K562 (cell line): ENCODE data around the gene DPP10. TPM values are rescaled to one million over a fixed set of nuclear protein-coding genes. Genes with fewer than 3 reads are reported as not detected.

Experiments used
- ATAC-seq: fragments of 200-7000 bp; cut with Tn5 transposase; 3 replicates; pipeline ENCODE4 v1.9.1; 2020; ENCODE audit warnings: moderate library complexity
- BruUV-seq: library from RNA; stranded (reverse); fragments of 400-500 nt; replicated peaks from 2 replicates; lab custom pipeline; 2021; lab: Mats Ljungman, UMichigan
- CTCF ChIA-PET: fragments of 300-600 bp; formaldehyde crosslinking; extraction: SDS; loops from one replicate; lab custom pipeline; 2021; ENCODE audit warnings: low intra/inter-chr PET ratio; lab: Yijun Ruan, JAX
- POLR2A ChIA-PET: fragments of 300-600, 350-650 bp; sonication (Branson Sonifier 250); formaldehyde crosslinking; extraction: SDS; loops from one replicate; lab custom pipeline; 2021; ENCODE audit warnings: antibody characterized with exemption, inconsistent platforms; lab: Yijun Ruan, JAX
- DNase-seq, 4 experiments: peaks; one replicate each; pipeline versions ENCODE4 v3.0.0 to v3.0.0-alpha.2; 2011 to 2018; ENCODE audit warnings: low spot score in 3 of 4, mixed read lengths in 3 of 4; ENCODE audit errors: extremely low read depth in 1 of 4
- FAIRE-seq: peaks from 2 replicates; lab custom pipeline; 2011; peaks lifted over from hg19 to GRCh38; lab: Jason Lieb, UNC
- H2AFZ ChIP-seq: 2 replicates; pipeline ENCODE4 v1.6.0; 2011; ENCODE audit warnings: low read depth, low read length, control low read depth, inconsistent platforms
- H3K27ac ChIP-seq: fragments of 200-600 bp; 3 replicates; pipeline ENCODE4 v1.8.0; 2011; ENCODE audit warnings: low read depth, mild to moderate bottlenecking, control low read depth, inconsistent platforms, low read length, moderate library complexity, mixed read lengths; ENCODE audit errors: extremely low read depth
- H3K27me3 ChIP-seq, 2 experiments: fragments of 300-600 bp in 1 of 2; 2 replicates in 1 of 2; 3 replicates in 1 of 2; pipeline versions ENCODE4 v1.6.0 to v1.8.0; 2011; ENCODE audit warnings: inconsistent platforms in 2 of 2, low read length in 2 of 2, mild to moderate bottlenecking in 1 of 2, mixed read lengths in 1 of 2, moderate library complexity in 1 of 2; ENCODE audit not compliant: control insufficient read depth in 2 of 2, insufficient read depth in 2 of 2
- H3K36me3 ChIP-seq: fragments of 300-600 bp; 3 replicates; pipeline ENCODE4 v1.8.0; 2011; ENCODE audit warnings: mild to moderate bottlenecking, low read length, inconsistent platforms; ENCODE audit not compliant: control insufficient read depth, insufficient read depth
- H3K4me1 ChIP-seq, 2 experiments: fragments of 200-600 bp in 1 of 2; replicated peaks in 1 of 2; 2 replicates in 1 of 2; 3 replicates in 1 of 2; pipeline versions ENCODE4 v1.5.1 to v1.8.0; 2011; ENCODE audit warnings: inconsistent platforms in 2 of 2, low read length in 2 of 2, mild to moderate bottlenecking in 1 of 2, mixed read lengths in 1 of 2, moderate library complexity in 1 of 2; ENCODE audit not compliant: control insufficient read depth in 2 of 2, insufficient read depth in 2 of 2
- H3K4me2 ChIP-seq: 2 replicates; pipeline ENCODE4 v1.6.1; 2011; ENCODE audit warnings: low read length, control low read depth, inconsistent platforms, mixed read lengths; ENCODE audit not compliant: insufficient read depth
- H3K4me3 ChIP-seq: fragments of 200-600 bp; sonication (generic), shearing (Covaris generic); 2 replicates; pipeline ENCODE4 v1.5.1; 2016; ENCODE audit warnings: control low read depth, inconsistent platforms
- H3K79me2 ChIP-seq: fragments of 200-600 bp; 3 replicates; pipeline ENCODE4 v1.8.0; 2011; ENCODE audit warnings: low read length, inconsistent platforms; ENCODE audit not compliant: control insufficient read depth, insufficient read depth
- H3K9ac ChIP-seq, 2 experiments: 2 replicates each; pipeline versions ENCODE4 v1.6.0 to v1.6.1; 2011; ENCODE audit warnings: low read depth in 2 of 2, low read length in 2 of 2, control low read depth in 1 of 2, inconsistent platforms in 1 of 2, mild to moderate bottlenecking in 1 of 2, mixed read lengths in 1 of 2; ENCODE audit not compliant: insufficient read depth in 1 of 2
- H3K9me1 ChIP-seq: one replicate; pipeline ENCODE4 v1.6.0; 2011; ENCODE audit warnings: inconsistent platforms, mild to moderate bottlenecking, low read length, moderate library complexity; ENCODE audit not compliant: control insufficient read depth, insufficient read depth
- H3K9me3 ChIP-seq: replicated peaks from 2 replicates; pipeline ENCODE4 v1.5.1; 2011; ENCODE audit warnings: low read depth, low read length, inconsistent platforms; ENCODE audit not compliant: control insufficient read depth, insufficient read depth
- H4K20me1 ChIP-seq: replicated peaks from 2 replicates; pipeline ENCODE4 v1.6.1; 2011; ENCODE audit warnings: low read length, inconsistent platforms, mixed read lengths; ENCODE audit not compliant: control insufficient read depth, insufficient read depth
- ADNP ChIP-seq: fragments of 200-800 bp; sonication (Bioruptor generic); IDR thresholded peaks from 2 replicates; pipeline ENCODE4 v1.6.1; 2016; ENCODE audit warnings: missing genetic modification characterization, missing compliant biosample characterization
- ATF1 ChIP-seq, 2 experiments: fragments of 450-650 bp in 1 of 2; IDR thresholded peaks; 2 replicates each; pipeline ENCODE4 v1.6.1; 2016; ENCODE audit warnings: missing compliant biosample characterization in 1 of 2, missing genetic modification characterization in 1 of 2
- CEBPG ChIP-seq, 3 experiments: fragments of 200-800 bp in 1 of 3; sonication (Bioruptor generic) in 1 of 3; sonication (generic) in 1 of 3; formaldehyde crosslinking in 1 of 3; IDR thresholded peaks in 2 of 3; conservative IDR thresholded peaks in 1 of 3; 2 replicates each; pipeline versions ENCODE4 v1.6.1 to v1.8.0; 2016 to 2022; ENCODE audit warnings: missing compliant biosample characterization in 2 of 3, missing genetic modification characterization in 2 of 3, mild to moderate bottlenecking in 1 of 3, missing genetic modification reagents in 1 of 3
- GMEB1 ChIP-seq: fragments of 250-450 bp; sonication (Bioruptor Pico); IDR thresholded peaks from 2 replicates; pipeline ENCODE4 v1.4.0; 2020; ENCODE audit warnings: mild to moderate bottlenecking
- KDM2B ChIP-seq: fragments of 250-450 bp; sonication (Bioruptor Pico); IDR thresholded peaks from 2 replicates; pipeline ENCODE4 v1.8.0; 2021; ENCODE audit warnings: mild to moderate bottlenecking, moderate library complexity
- RBM22 ChIP-seq: fragments of 200-400 bp; formaldehyde crosslinking; IDR thresholded peaks from 2 replicates; pipeline ENCODE4 v1.6.1; 2018; ENCODE audit warnings: low read length, low read depth; ENCODE audit not compliant: poor library complexity, severe bottlenecking
- ZBTB12 ChIP-seq: fragments of 250-450 bp; sonication (Bioruptor Pico); IDR thresholded peaks from 2 replicates; pipeline ENCODE4 v1.4.0; 2020
- ZNF766 ChIP-seq: fragments of 200-800 bp; sonication (Bioruptor generic); conservative IDR thresholded peaks from 2 replicates; pipeline ENCODE4 v1.6.1; 2016; ENCODE audit warnings: missing genetic modification characterization, missing compliant biosample characterization
- WGBS: fragments of 100-300 bp; shearing (Covaris generic); methylation state at CpG from one replicate; pipeline ENCODE4 v1.1.6; 2016; ENCODE audit warnings: low coverage, mixed read lengths; ENCODE audit not compliant: insufficient coverage; ENCODE audit errors: missing lambda C conversion rate; 5-methylcytosine and 5-hydroxymethylcytosine counted together
- in situ Hi-C: fragments of 300-500 bp; cut with MboI; formaldehyde crosslinking; loops from 4 replicates; pipeline ENCODE4 v1.15.0; 2018; ENCODE audit warnings: inconsistent platforms, mixed read lengths
- intact Hi-C: fragments of 100-400 bp; cut with micrococcal nuclease; formaldehyde crosslinking; loops from 2 replicates; pipeline ENCODE4 v1.14.2; 2022
- polyA plus RNA-seq, 8 experiments: library from polyadenylated mRNA; depleted of rRNA in 4 of 8; stranded (reverse) in 5 of 8; unstranded in 3 of 8; fragments of >200 nt; fragmentation: Nextera tagmentation in 2 of 8; fragmentation: Illumina TruSeq in 1 of 8; extraction: Ambion mirVana in 2 of 8; extraction: Trizol in 1 of 8; gene quantifications; 2 replicates each; pipeline versions ENCODE4 v1.2.1 to v1.2.3, GENCODE V29; 2011 to 2014; ENCODE audit warnings: inconsistent platforms in 1 of 8, missing spikeins in 1 of 8
- total RNA-seq, 7 experiments: library from RNA; depleted of rRNA in 6 of 7; stranded (reverse); fragments of >200 nt in 6 of 7; fragmentation: Illumina TruSeq in 2 of 7; extraction: Trizol in 2 of 7; gene quantifications; 2 replicates each; pipeline versions ENCODE4 v1.2.1 to v1.2.3, GENCODE V29; 2011 to 2021; ENCODE audit warnings: low replicate concordance in 1 of 7

Gene DPP10
- total and polyA plus RNA-seq, 9 of the 15 experiments (the other 6 are each of a cell fraction or from before 2014, with no cell fraction given), result not detected

- no TSS peak for BruUV-seq
- ATAC-seq (no peak), FAIRE-seq (no peak), DNase-seq (no peak)
- CTCF ChIA-PET, result no interaction called here
- no peak overlapping the region for H3K27ac ChIP-seq
- no peaks in the 10 kb centered on the region for H3K9me3 ChIP-seq
- intact Hi-C loops, result no loop called here
- POLR2A ChIA-PET, result no interaction called here
- no peaks in the 10 kb centered on the region for H3K36me3 ChIP-seq
- no peak overlapping the region for H3K9ac ChIP-seq
- no peaks in the 10 kb centered on the region for H4K20me1 ChIP-seq
- no peaks in the 10 kb centered on the region for H3K9me1 ChIP-seq
- no peak overlapping the region for H3K4me2 ChIP-seq
- no peak overlapping the region for H2AFZ ChIP-seq
- no peak overlapping the region for H3K4me3 ChIP-seq
- TF ChIP-seq CEBPG (CRISPR knock-in tag; IDR thresholded peaks at IDR 0.05) (no peak), CEBPG (tag; conservative IDR thresholded peaks at IDR 0.05 in 1 of 2, IDR thresholded peaks at IDR 0.05 in 1 of 2) (peak in 1 of 2 experiments; percentile 54; a peak in 2 of 4 replicates), GMEB1 (CRISPR knock-in tag) (no peak)
- no peaks in the 10 kb centered on the region for H3K27me3 ChIP-seq
- 0% methylated on average over 4 of the region's 4 CpGs for WGBS
- no peaks in the 10 kb centered on the region for H3K4me1 ChIP-seq
- in situ Hi-C loops, result no loop called here
- H3K79me2 ChIP-seq, result no peaks in the 10 kb centered on the region
Observed at GRCh38 chr2:115369400-115369799, 927.0 kb downstream of the DPP10 start.

GRCh38 chr2:115374981-115375380 is 932.5 kb downstream of the DPP10 start:
- Histone ChIP-seq H2AFZ (no peak overlapping the region), H3K27me3 (no peaks in the 10 kb centered on the region), H3K9me3 (no peaks in the 10 kb centered on the region), H3K4me3 (no peak overlapping the region), H3K36me3 (no peaks in the 10 kb centered on the region), H3K79me2 (no peaks in the 10 kb centered on the region), H3K4me1 (no peaks in the 10 kb centered on the region), H3K9me1 (no peaks in the 10 kb centered on the region), H3K4me2 (no peak overlapping the region), H4K20me1 (no peaks in the 10 kb centered on the region), H3K9ac (no peak overlapping the region), H3K27ac (no peak overlapping the region)
- in situ Hi-C loops, result no loop called here
- BruUV-seq, result no TSS peak
- no peak for ATAC-seq
- FAIRE-seq, result no peak
- DNase-seq, result no peak
- intact Hi-C loops, result no loop called here
- TF ChIP-seq ZBTB12 (no peak), ATF1 (CRISPR knock-in tag; IDR thresholded peaks at IDR 0.05) (no peak), ATF1 (tag; IDR thresholded peaks at IDR 0.05) (no peak), RBM22 (no peak), KDM2B (CRISPR knock-in tag) (no peak), ADNP (tag) (no peak), ZNF766 (CRISPR knock-in tag) (no peak)
- ChIA-PET POLR2A (no interaction called here), CTCF (no interaction called here)
- 0% methylated on average over 1 of the region's 1 CpG for WGBS
